Measurements from ENCODE around the gene PRSS36. TPM values are rescaled to one million over a fixed set of nuclear protein-coding genes. Genes with fewer than 3 reads are reported as not detected.

Gene PRSS36
- total and polyA plus RNA-seq, 7 donors, result 0.83 to 10.2 (median 4.7) TPM

GRCh38 chr16:31109622-31110021 lies 40.2 kb downstream of the PRSS36 start:
- H3K4me1 ChIP-seq, result peaks cover 0 to 36% (median 27%) of the 10 kb centered on the region in 4 donors
- no peak for DNase-seq
- peak overlapping the region in 2 of 4 donors; percentile 86 to 97 for H3K4me3 ChIP-seq
- H3K36me3 ChIP-seq, result peaks cover 14 to 38% (median 26%) of the 10 kb centered on the region in 4 donors
- H3K27ac ChIP-seq, result peak overlapping the region; percentile 88 to 89 (median 89)
- H3K9me3 ChIP-seq, result no peaks in the 10 kb centered on the region
- H3K27me3 ChIP-seq, result no peaks in the 10 kb centered on the region
- no peak for TF ChIP-seq EP300 (IDR thresholded peaks at IDR 0.05)
- no peak for TF ChIP-seq POLR2AphosphoS5 (IDR thresholded peaks at IDR 0.05)
- no peak for TF ChIP-seq CTCF (IDR thresholded peaks at IDR 0.05)
- TF ChIP-seq POLR2A (IDR thresholded peaks at IDR 0.05), result no peak
- intact Hi-C loops (cut with DNase I), result loop anchor here (5.0 to 10.0 kb wide), 2 partner anchors 33 to 345 kb away; partner anchors contain the start of gene ARMC5
- 88 to 93% methylated on average over 12 of the region's 12 CpGs for WGBS, 2 donors

GRCh38 chr16:31108794-31109558 lies 40.9 kb downstream of the PRSS36 start:
- intact Hi-C loops (cut with DNase I), result loop anchor here (5.0 kb wide), 1 partner anchor 33 kb away; no protein-coding TSS in a partner anchor
- no peak for TF ChIP-seq POLR2A (IDR thresholded peaks at IDR 0.05)
- no peak for TF ChIP-seq EP300 (IDR thresholded peaks at IDR 0.05)
- no peak for TF ChIP-seq POLR2AphosphoS5 (IDR thresholded peaks at IDR 0.05)
- 45 to 51% methylated on average over 57 of the region's 57 CpGs for WGBS, 2 donors

GRCh38 chr16:31108035-31108793 lies 41.7 kb downstream of the PRSS36 start, which contains the start of gene BCKDK:
BCKDK (plus strand) TSS chr16:31108386; CDS start chr16:31109224, 838 bp downstream.
- Histone ChIP-seq H3K27me3 (no peaks in the 10 kb centered on the region), H3K4me1 (peaks cover 0 to 32% (median 27%) of the 10 kb centered on the region in 4 donors), H3K36me3 (peaks cover 14 to 38% (median 26%) of the 10 kb centered on the region in 4 donors), H3K9me3 (no peaks in the 10 kb centered on the region), H3K4me3 (peak within 1 kb of the TSS; percentile 86 to 97 (median 86)), H3K27ac (peak within 1 kb of the TSS; percentile 88 to 89 (median 89))
- peak; percentile 88 for DNase-seq
- WGBS, 2 donors, result 4% methylated on average over 68 of the region's 68 CpGs
- TF ChIP-seq EP300 (IDR thresholded peaks at IDR 0.05) (no peak), POLR2A (IDR thresholded peaks at IDR 0.05) (peak; percentile 29 to 42), POLR2AphosphoS5 (IDR thresholded peaks at IDR 0.05) (peak; percentile 61 to 88 (median 77)), CTCF (IDR thresholded peaks at IDR 0.05) (no peak)
- intact Hi-C loops (cut with DNase I), result loop anchor here (5.0 kb wide), 1 partner anchor 34 kb away; no protein-coding TSS in a partner anchor

More at GRCh38 chr16:31108794-31109558, 40.9 kb downstream of the PRSS36 start:
- Histone ChIP-seq H3K36me3 (peaks cover 14 to 38% (median 26%) of the 10 kb centered on the region in 4 donors), H3K4me3 (peak overlapping the region; percentile 86 to 97 (median 86)), H3K4me1 (peaks cover 0 to 32% (median 27%) of the 10 kb centered on the region in 4 donors), H3K27ac (peak overlapping the region; percentile 88 to 89 (median 89)), H3K27me3 (no peaks in the 10 kb centered on the region), H3K9me3 (no peaks in the 10 kb centered on the region)
- DNase-seq, result no peak

GRCh38 chr16:31107465-31107867 lies 42.4 kb downstream of the PRSS36 start:
- DNase-seq, result no peak
- 89 to 91% methylated on average over 6 of the region's 6 CpGs for WGBS, 2 donors
- TF ChIP-seq CTCF (IDR thresholded peaks at IDR 0.05), result no peak
- no peak for TF ChIP-seq POLR2AphosphoS5 (IDR thresholded peaks at IDR 0.05)
- H3K27me3 ChIP-seq, result no peaks in the 10 kb centered on the region
- peak overlapping the region in 3 of 4 donors; percentile 89 for H3K27ac ChIP-seq
- peaks cover 0 to 32% (median 27%) of the 10 kb centered on the region in 4 donors for H3K4me1 ChIP-seq
- peaks cover 14 to 33% (median 24%) of the 10 kb centered on the region in 4 donors for H3K36me3 ChIP-seq
- intact Hi-C loops (cut with DNase I), result loop anchor here (5.0 kb wide), 1 partner anchor 35 kb away; no protein-coding TSS in a partner anchor
- H3K9me3 ChIP-seq, result no peaks in the 10 kb centered on the region
- peak overlapping the region in 1 of 4 donors; percentile 86 for H3K4me3 ChIP-seq

Measured in sigmoid colon (tissue), 7 donors.